GM19238 (cell line): ENCODE results near the gene GHR.
"Not testable (repeated sequence)": the region's sequence is repeated elsewhere in the genome, so short reads cannot be mapped to it uniquely, and the experiment has no call there.

Source experiments
- DNase-seq: peaks from one replicate; pipeline ENCODE4 v3.0.0; 2011; ENCODE audit warnings: low spot score; ENCODE audit not compliant: insufficient read length

The GHR gene

DNA sequence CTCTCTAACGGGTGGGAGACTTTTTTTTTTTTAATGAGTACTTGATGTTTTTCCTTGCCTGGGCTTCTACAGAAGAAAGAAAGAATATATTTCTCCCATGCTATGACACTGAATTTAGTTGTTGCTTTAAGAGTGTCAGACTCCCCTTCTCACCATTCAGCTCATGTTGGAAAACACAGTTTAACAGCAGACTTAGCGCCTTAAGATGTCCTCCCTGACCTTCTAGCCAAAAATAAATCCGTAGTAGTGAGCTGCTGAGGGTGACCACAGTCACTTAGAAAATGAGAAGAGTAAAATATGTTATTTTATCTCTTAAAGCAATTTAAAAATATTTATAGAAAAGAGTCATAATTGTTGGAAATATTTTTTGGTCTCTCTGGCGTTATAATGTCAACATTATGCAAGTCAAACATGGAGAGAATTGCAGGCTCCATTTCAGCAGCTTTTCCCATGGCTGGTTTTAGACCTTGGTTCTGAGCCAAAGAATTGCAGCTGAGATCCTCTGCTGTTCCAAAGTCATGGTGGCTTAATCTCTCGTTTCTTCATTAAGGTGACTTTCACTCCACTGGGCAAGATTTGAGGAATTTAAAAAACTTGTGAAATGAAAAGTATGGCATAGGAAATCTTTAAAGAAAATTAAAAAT is 143.5 kb downstream of the GHR start:
- DNase-seq: no peak

DNA sequence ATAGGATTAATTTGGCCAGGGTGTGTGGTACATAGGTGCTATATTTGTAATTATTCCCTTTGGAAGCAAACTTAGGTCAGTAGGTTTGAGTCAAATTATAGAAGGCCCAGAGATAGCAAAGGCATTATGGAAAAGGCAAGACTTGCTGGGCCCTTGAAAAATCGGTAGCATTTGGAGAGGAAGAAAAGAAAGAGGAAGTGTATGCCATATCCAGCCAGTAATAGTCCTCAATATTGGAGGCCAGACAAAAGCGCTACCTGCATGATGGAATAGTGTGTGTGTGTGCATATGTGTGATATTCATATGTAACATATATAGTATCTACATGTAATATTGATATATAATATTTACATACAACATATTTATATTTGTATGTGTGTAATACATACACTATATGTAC is 146.1 kb downstream of the GHR start:
- DNase-seq: no peak

DNA sequence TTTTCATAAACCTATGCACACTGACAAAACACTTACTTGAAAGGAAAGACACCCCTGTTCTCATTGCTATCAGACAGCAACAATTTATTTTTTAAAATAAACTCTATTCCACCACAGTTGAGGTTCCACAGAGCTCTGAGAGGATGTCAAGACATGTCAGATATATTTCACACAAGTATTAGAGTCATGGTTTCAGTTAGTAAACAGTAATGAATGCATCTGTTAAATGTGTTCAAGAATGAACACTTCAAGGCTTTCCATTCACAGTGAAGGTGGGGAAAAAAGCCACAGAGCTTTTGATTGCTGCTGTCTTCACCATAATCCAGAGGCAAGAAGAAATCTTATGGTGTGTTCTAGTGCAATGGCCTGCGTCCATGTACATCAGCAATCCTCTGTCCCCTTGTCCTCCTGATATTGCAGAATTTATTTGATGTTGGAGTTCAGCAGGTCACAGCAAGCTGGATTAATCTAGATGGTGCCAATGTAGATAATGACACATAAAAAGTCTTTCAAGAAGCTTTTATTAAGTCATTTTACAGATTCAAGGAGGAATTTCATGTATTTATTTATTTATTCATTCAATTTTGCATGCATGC is 146.8 kb downstream of the GHR start:
- no peak for DNase-seq

DNA sequence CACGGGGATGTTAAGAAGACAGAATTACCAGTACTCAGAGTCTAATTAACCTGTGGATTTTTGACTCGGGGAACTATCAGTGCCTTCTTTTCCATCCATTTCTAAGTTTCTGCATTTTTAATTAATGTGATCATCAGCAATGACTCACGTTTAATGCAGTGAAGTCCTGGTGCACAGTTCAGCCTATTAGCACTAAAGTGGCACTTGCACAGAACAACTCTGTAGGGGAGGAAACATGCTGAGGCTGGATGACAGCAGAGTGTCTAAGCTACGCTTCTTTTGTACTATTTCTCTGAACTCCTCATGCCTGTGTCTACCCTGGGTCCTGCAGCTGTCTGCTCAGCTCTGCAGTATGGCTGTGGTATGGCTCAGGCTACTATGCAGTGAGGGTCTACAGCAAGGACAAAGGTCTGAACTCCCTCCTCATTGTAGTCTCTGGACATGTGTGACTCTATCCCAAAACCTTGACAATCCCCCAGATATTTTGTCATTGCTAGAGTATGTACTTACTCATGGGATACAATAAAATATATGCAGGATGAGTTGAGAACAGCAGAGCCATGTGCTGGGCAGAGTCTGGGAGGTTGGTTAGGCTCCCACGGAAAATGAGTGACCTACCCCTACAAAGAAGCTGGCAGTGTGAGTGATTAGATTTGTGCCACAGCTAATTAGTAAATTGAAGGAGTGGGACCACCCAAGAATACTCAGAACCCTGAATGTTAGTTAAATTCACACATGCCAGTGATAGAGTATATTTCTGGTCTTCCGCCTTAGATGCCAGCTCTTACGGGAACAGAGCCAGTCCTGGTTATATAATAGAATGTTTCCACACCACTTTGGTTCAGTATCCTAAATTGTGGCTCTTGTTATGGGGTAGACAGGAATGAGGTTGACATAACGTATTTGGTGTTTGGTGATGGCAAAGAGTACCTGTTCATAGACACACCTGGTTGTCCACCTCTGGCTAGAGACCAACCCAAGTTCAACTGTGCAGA is 148.0 kb downstream of the GHR start:
- no peak for DNase-seq

DNA sequence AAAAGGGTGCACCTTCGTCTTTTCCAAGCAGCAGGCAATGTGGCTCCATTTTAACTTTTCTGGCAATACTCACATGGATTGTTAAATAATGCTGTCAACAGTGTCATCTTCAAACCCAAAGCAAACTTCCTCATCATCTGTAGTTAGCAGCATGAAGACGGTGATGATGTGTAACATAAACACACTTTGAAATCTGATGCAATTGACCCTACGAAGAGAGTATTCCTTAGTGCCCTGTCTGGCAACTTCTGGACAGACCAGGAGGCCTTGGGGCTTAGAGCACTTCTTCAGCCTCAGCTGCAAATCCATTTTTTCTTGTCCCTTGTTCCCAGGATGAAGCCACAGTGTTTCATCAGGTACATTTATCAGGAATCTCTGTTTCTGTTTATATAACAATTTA is 149.1 kb downstream of the GHR start:
- DNase-seq: no peak

DNA sequence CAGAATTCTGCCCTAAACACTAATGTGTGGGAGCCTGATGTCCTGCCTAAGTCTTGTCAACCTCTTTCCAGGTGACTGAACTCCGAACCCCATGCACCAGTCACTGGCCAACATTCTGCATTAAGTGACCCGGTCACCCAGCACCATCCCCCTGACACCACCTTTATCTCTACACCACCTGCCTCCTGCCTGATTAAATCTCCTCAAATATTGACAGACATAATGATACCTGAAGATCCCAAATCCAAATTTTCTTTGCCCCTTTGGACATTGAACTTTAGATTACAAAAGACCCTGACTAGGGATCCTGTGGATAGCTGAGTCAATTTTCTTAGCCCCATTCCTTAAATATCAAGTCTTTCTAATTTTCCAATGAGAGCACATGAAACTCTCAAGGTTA is 150.1 kb downstream of the GHR start:
- no peak for DNase-seq

DNA sequence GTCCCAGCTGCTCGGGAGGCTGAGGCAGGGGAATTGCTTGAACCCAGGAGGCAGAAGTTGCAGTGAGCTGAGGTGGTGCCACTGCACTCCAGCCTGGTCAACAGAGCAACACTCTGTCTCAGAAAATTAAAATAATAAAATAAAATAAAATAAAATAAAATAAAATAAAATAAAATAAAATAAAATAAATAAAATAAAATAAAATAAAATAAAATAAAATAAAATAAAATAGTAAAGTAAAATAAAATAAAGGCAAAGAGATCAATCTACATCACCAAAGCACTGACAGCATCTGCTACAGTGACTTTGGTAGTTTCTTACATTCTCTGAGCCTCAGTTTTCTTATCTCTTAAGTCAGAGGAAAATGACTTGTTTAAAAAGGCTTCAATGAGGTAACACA is 152.7 kb downstream of the GHR start:
- not testable (repeated sequence) for DNase-seq

DNA sequence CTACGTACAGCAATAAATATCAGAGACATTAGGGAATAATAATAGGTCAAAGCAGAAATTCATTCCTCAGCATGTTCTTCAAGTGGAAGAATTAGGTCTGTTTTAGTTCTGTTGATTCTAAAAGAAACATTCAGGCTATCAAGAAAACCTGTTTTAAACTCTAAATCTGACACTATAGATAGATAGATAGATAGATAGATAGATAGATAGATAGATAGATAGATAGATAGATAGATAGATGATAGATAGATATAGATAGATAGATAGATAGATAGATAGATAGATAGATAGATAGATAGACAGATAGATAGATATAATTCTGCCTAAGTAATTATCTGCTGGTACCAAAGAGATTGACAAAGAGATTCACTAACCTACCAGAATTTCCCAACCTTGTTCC is 155.7 kb downstream of the GHR start:
- not testable (repeated sequence) for DNase-seq

DNA sequence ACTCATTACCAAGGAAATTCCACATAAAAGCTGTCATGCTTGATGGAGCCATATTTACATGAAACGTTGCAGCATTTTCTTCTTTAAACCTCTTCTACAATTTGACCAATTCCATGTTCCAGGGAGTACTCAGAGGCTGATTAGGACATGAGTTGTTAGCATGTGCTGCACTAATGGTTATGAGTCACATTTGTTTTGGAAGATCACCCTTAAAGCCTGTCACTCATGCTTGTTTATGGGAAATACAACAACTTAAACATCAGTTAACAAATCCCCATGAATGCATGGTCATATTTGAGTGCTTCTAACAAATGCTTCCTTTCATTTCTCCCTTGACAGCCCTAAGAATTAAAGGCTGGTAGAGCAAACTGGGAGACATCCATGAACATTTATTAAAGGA is 156.1 kb downstream of the GHR start:
- no peak for DNase-seq

DNA sequence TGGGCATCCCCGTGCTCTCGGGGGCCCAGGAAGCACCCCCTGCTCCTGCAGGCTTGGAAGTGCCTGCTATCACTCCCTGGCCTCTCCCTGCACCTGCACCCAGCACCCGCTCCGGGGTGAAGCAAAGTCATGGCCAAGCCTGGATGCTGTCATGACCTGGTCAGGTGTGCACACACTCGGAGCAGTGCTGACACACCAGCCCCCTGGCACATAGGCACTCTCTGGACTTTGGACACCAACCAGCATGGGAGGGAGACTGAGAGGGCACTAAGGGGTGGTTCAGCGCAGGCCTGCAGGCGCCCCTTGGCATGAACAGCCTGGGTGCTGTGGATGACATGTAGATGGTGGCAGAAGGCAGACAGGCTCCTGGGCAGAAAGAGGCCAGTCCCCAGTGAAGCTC is 158.6 kb downstream of the GHR start:
- DNase-seq: no peak

DNA sequence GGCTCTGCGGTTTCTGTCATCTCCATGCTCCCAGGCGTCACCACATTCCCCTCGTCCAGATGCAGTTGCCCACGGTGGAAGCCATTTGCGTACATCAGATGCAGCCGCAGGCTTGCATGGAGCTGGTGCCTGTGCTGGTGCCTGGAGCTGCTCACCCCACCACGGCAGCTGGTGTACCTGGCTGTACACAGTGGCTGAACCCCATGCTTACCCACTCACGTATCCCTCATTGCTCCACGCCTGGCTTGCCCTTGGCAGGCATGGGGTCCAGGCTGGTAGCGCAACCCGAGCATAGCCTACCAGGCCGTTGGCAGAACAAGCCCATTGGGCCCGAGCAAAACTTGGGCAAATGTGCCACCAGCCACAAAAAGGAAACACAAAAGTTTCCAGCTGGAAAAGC is 159.5 kb downstream of the GHR start:
- no peak for DNase-seq

DNA sequence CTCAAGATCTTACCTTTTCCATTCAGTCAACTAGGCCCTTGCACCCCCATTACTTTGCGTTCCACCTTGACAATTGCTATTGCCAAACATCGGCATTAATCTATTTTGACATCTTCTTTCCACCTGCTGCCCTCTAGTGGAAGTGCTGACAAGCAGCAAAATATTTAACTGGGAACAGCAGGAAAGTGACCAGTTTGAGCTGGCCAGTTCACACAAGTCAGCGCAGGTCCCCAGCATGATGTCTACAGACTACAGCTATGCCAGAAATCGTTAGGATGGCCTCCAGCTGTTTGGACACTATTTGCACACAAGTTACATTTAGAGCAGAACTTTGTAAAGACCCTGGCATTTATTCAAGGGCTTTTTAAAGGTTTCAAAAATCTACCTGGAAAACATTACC is 160.1 kb downstream of the GHR start:
- DNase-seq: peak; percentile 20

DNA sequence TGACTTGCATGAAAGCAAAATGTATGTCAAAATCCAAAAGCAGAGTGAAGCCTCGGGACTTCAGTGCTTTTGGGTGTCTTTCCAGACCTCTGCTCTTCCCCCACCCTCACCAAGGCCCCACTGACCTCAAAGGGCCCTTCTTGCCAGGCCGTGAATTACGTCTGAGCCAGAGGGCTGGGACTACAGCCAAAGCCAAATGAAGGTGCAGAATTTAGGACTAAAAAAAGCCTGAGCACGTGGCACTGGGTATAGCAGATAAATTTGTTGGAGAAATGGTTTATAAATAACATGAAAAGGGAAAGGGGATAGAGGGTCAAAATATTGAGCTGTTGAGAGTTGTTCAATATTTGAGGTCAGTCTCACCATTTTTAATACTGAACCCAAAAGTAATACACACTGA is 163.4 kb downstream of the GHR start:
- DNase-seq: no peak

DNA sequence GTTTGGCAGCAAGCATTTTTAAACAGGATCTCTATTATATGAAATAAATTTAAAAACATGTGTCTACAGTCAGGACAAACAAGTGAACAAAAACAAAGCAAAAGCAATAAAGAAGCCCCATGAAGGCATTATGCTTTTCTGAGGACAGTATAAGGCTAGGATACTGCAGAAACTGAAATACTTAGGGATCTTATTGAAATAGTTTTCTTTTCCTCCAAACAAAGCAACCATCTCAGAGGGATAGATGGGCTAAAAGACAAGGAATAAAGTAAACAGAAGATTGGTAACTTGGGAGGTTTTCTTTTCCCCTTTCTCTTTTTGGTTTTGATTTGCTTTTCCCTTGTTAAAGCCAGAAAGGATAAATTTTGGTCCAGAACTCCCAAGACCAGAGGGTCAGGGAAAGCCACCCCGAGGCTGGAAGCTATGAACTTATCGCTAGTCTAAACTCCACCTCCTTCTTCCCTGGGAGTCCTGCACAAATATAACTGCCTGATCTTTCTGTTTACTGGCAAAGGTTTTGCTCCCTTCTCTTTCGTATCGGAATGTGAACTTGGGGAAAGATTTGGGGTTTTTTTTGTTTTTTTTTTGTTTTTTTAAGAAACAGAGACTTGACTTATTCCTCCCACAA is 164.0 kb downstream of the GHR start:
- DNase-seq: no peak

DNA sequence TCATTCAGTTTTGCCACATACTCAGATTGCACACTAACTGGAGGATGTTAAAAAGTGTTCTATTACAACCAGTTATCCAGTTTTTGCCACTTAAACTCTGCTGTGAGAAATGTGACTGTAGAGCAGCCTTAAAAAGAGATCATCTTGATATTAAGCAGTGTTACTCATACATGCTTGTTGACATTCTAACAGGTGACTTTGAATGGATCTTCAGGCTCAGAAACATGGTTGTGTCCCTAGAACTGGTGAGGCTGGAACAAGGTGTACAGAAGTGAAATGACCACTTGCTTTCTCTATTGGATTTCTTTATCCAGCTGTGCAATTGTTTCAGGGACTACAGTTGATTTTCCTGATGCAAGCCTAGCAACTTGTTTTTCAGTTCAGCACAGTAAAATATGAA is 167.3 kb downstream of the GHR start:
- no peak for DNase-seq

DNA sequence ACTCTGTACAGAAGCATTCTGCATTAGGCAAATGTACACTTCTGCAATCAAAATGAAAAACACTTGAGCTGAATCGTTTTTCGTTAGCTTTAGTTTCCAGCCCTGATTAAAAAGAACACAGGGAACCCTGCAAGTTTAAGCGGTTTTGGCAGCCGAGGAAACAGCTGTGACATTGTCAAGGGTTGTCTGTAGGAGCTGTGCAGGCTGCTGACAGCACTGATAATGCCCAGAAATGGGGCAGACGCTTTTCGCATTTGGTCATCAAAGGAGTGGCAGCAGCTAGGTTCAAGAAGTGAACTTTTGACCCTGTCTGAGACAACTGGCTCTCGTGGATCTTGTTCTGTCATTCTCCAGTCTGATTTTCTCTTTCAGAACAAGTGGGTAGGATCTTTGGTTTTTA is 167.8 kb downstream of the GHR start:
- no peak for DNase-seq

DNA sequence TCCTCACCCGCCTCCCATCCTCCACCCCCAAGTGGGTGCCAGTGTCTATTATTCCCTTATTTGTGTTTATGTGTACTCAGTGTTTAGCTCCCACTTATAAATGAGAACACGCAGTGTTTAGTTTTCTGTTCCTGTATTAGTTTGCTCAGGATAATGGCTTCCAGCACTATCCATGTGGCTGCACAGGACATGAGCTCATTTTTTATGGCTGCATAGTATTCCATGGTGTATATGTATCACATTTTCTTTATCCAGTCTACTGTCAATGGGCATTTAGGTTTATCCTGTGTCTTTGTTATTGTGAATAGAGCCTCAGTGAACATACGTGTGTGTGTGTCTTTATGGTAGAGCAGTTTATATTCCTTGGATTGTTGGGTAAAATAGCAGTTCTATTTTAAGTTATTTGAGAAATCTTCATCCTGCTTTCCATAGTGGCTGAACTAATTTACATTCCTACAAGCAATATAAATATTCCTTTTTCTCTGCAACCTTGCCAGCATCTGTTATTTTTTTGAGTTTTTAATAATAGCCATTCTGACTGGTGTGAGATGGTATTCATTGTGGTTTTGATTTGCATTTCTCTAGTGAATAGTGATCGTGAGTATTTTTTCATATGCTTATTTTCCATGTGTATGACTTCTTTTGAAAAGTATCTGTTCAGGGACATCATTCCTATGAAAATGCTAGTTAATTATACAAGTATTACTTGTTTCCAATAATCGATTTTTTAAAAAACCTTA is 169.3 kb downstream of the GHR start:
- no peak for DNase-seq

DNA sequence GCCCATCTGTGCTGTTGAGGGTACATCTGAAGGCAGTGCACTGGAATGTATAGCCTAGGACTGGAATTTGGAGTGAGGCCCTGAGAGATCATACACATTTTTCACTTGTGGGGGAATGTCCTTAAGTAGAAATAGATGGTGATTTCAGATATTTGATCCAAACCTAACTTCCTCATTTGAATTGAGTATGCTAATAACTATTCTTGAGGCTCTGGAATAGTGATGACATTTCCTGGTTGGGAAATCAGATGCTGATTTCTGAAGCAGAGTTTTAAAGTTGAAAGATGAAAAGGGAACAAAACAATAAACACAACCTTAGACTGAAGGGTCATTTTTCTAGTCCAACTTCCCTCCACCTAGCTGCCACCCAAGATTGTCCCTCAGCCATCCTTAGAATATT is 170.4 kb downstream of the GHR start:
- DNase-seq: no peak

DNA sequence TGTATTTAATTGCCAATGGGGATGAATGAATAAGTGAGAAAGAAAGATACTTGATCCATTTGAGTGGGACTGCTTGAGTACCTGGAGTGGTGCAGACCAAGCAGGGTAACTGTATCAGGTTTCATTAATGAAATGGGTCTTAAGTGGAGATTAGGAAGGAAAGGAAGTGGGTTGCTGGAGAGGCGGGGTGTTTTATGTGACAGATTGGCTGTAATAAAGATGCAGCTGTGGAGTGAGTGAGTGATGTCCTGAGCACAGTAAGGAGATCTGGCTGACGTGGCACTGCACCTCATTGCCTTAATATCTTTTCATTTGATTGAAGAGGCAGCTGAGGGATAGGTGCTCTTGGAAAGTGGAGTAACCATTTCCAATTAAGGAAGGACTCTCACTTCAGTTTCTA is 172.4 kb downstream of the GHR start:
- no peak for DNase-seq

DNA sequence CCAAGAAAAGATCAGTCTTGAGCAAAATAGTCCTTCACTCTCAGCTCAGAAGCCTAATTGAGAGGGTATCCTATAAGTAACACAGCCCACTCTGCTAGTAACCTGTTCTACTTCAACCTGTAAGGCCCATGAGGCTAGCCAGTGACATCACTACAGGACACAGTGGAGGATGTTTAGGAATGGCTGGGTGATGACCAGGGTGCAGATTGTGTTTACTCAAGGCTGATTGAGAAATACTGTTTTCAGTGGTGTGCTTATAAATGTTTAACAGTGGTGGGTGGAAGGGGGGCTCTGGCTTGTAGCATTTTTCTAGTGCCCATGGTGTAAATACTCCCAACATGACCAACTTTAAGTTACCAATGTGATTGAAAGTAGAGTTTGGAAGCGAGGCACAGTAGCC is 173.6 kb downstream of the GHR start:
- no peak for DNase-seq

DNA sequence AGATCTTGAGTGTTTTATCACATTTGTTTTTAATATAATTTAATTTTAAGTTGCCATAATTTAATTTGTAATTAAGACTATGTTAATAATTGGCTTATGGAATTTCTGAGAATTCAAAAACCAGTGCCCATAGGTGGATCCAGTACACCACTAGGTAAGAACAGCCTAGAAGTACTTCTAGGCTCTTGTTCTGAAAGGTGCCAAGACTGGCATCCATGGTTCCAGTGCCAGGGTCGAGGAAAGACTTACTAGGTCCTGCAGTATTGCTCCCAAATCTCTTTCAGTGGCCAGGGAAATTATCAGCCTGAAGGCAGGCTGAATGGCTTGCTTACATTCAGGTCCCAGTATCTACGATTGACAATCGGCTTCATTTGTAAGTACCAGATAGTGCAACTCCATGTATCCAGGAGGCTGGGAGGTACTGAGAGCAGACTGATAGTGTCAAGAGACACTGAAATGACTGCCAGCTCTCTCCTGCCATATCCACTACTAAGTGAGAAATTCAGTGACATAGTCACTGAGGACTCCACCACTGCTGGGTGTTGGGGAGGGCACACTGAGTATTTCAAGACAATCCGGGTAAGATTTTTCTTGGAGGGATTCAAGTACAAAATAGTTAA is 174.2 kb downstream of the GHR start:
- no peak for DNase-seq
